ENCODE measurements around the gene NAV2. TPM values are rescaled to one million over a fixed set of nuclear protein-coding genes. Genes with fewer than 3 reads are reported as not detected.

NAV2 gene
- total and polyA plus RNA-seq, 2 donors (not counting 1 experiment from before 2014, with no cell fraction given): 8.1 to 14.0 TPM

- no peak overlapping the region for H3K9ac ChIP-seq (ENCODE audit: insufficient read depth, low read length)
- H3K4me2 ChIP-seq (ENCODE audit: extremely low read depth, insufficient read depth, low read length): no peak overlapping the region
- peaks cover 8% of the 10 kb centered on the region for H3K36me3 ChIP-seq (ENCODE audit: control insufficient read depth, insufficient read depth, low read length)
- no peak for TF ChIP-seq EZH2 (IDR thresholded peaks at IDR 0.05; ENCODE audit: low read length, missing control alignments)
- TF ChIP-seq, protein P1, sequence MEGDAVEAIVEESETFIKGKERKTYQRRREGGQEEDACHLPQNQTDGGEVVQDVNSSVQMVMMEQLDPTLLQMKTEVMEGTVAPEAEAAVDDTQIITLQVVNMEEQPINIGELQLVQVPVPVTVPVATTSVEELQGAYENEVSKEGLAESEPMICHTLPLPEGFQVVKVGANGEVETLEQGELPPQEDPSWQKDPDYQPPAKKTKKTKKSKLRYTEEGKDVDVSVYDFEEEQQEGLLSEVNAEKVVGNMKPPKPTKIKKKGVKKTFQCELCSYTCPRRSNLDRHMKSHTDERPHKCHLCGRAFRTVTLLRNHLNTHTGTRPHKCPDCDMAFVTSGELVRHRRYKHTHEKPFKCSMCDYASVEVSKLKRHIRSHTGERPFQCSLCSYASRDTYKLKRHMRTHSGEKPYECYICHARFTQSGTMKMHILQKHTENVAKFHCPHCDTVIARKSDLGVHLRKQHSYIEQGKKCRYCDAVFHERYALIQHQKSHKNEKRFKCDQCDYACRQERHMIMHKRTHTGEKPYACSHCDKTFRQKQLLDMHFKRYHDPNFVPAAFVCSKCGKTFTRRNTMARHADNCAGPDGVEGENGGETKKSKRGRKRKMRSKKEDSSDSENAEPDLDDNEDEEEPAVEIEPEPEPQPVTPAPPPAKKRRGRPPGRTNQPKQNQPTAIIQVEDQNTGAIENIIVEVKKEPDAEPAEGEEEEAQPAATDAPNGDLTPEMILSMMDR (conservative IDR thresholded peaks at IDR 0.05 in 1 of 2, IDR thresholded peaks at IDR 0.05 in 1 of 2; ENCODE audit: low read depth in 1 of 2, low read length in 2 of 2): no peak
- H3K9me3 ChIP-seq (ENCODE audit: control insufficient read depth, insufficient read depth, low read depth, low read length): no peaks in the 10 kb centered on the region
- H3K27me3 ChIP-seq (ENCODE audit: control insufficient read depth, insufficient read depth, low read length): no peaks in the 10 kb centered on the region
- DNase-seq (ENCODE audit: low read depth in 2 of 2): no peak
- H3K4me3 ChIP-seq (replicated peaks in 1 of 4; ENCODE audit: control extremely low read depth in 1 of 4, insufficient read depth in 1 of 4, low read depth in 3 of 4, low read length in 4 of 4): no peak overlapping the region
- H3K27ac ChIP-seq (ENCODE audit: insufficient read depth, low read length): no peak overlapping the region
- H3K4me1 ChIP-seq (ENCODE audit: control insufficient read depth, extremely low read depth, insufficient read depth, low read length): no peaks in the 10 kb centered on the region
- no peak overlapping the region for H2AFZ ChIP-seq (ENCODE audit: low read length)
- H3K79me2 ChIP-seq (ENCODE audit: control insufficient read depth, insufficient read depth, low read length): no peaks in the 10 kb centered on the region
- no peaks in the 10 kb centered on the region for H4K20me1 ChIP-seq (ENCODE audit: control insufficient read depth, extremely low read depth, insufficient read depth, low read length)
Measured at GRCh38 chr11:20060647-20061205, 348.1 kb downstream of the NAV2 start.

DNA sequence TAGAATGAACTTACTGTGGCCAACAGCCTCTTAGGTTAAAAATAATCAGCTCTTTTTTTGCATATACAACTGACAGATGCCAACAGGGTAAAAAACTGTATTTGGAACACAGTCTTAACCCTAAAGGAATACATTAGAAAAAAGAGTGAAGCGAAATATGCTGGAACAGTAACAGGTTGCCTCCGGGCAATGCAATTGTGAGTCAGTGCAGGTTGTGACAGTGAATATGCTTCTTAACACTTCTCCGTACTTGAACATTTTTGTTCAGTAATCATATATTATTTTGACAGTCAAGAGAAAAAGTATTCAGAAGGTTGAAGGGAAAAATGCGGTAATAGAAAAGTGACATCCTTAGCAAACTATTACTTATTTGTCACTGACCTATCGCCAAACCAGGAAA, 349.1 kb downstream of the NAV2 start:
- Histone ChIP-seq H3K36me3 (ENCODE audit: control insufficient read depth, insufficient read depth, low read length) (peaks cover 6% of the 10 kb centered on the region), H3K9me3 (ENCODE audit: control insufficient read depth, insufficient read depth, low read depth, low read length) (no peaks in the 10 kb centered on the region)
- TF ChIP-seq, protein P1 (conservative IDR thresholded peaks at IDR 0.05 in 1 of 2, IDR thresholded peaks at IDR 0.05 in 1 of 2; ENCODE audit: low read depth in 1 of 2, low read length in 2 of 2): no peak
- no peak for TF ChIP-seq EZH2 (IDR thresholded peaks at IDR 0.05; ENCODE audit: low read length, missing control alignments)

GRCh38 chr11:20064961-20065405, 352.3 kb downstream of the NAV2 start:
- Histone ChIP-seq H3K36me3 (ENCODE audit: control insufficient read depth, insufficient read depth, low read length) (peaks cover 8% of the 10 kb centered on the region), H3K9me3 (ENCODE audit: control insufficient read depth, insufficient read depth, low read depth, low read length) (no peaks in the 10 kb centered on the region)
- TF ChIP-seq, protein P1 (conservative IDR thresholded peaks at IDR 0.05 in 1 of 2, IDR thresholded peaks at IDR 0.05 in 1 of 2; ENCODE audit: low read depth in 1 of 2, low read length in 2 of 2): no peak
- TF ChIP-seq EZH2 (IDR thresholded peaks at IDR 0.05; ENCODE audit: low read length, missing control alignments): no peak

More for the DNA sequence above, 349.1 kb downstream of the NAV2 start:
- Histone ChIP-seq H3K79me2 (ENCODE audit: control insufficient read depth, insufficient read depth, low read length) (no peaks in the 10 kb centered on the region), H3K4me3 (replicated peaks in 1 of 4; ENCODE audit: control extremely low read depth in 1 of 4, insufficient read depth in 1 of 4, low read depth in 3 of 4, low read length in 4 of 4) (no peak overlapping the region), H3K9ac (ENCODE audit: insufficient read depth, low read length) (no peak overlapping the region), H2AFZ (ENCODE audit: low read length) (no peak overlapping the region), H3K4me2 (ENCODE audit: extremely low read depth, insufficient read depth, low read length) (no peak overlapping the region), H4K20me1 (ENCODE audit: control insufficient read depth, extremely low read depth, insufficient read depth, low read length) (no peaks in the 10 kb centered on the region), H3K4me1 (ENCODE audit: control insufficient read depth, extremely low read depth, insufficient read depth, low read length) (no peaks in the 10 kb centered on the region), H3K27ac (ENCODE audit: insufficient read depth, low read length) (no peak overlapping the region), H3K27me3 (ENCODE audit: control insufficient read depth, insufficient read depth, low read length) (no peaks in the 10 kb centered on the region)
- no peak for DNase-seq (ENCODE audit: low read depth in 2 of 2)

More at GRCh38 chr11:20064961-20065405, 352.3 kb downstream of the NAV2 start:
- H2AFZ ChIP-seq (ENCODE audit: low read length): no peak overlapping the region
- H4K20me1 ChIP-seq (ENCODE audit: control insufficient read depth, extremely low read depth, insufficient read depth, low read length): no peaks in the 10 kb centered on the region
- no peak overlapping the region for H3K4me3 ChIP-seq (replicated peaks in 1 of 4; ENCODE audit: control extremely low read depth in 1 of 4, insufficient read depth in 1 of 4, low read depth in 3 of 4, low read length in 4 of 4)
- H3K79me2 ChIP-seq (ENCODE audit: control insufficient read depth, insufficient read depth, low read length): no peaks in the 10 kb centered on the region
- H3K4me2 ChIP-seq (ENCODE audit: extremely low read depth, insufficient read depth, low read length): no peak overlapping the region
- no peaks in the 10 kb centered on the region for H3K4me1 ChIP-seq (ENCODE audit: control insufficient read depth, extremely low read depth, insufficient read depth, low read length)
- H3K27ac ChIP-seq (ENCODE audit: insufficient read depth, low read length): no peak overlapping the region
- no peak overlapping the region for H3K9ac ChIP-seq (ENCODE audit: insufficient read depth, low read length)
- no peak for DNase-seq (ENCODE audit: low read depth in 2 of 2)
- no peaks in the 10 kb centered on the region for H3K27me3 ChIP-seq (ENCODE audit: control insufficient read depth, insufficient read depth, low read length)
